GM21786 (cell line): Measurements from ENCODE around the gene NUDCD3.

Experiments used
- ATAC-seq: cut with Tn5 transposase; IDR thresholded peaks from one replicate; pipeline ENCODE4 v1.9.1; 2021; ENCODE audit not compliant: unreplicated experiment

NUDCD3 gene

GRCh38 chr7:44372560-44373417, 117.7 kb downstream of the NUDCD3 start:
- no peak for ATAC-seq

- ATAC-seq: no peak
Measured at GRCh38 chr7:44368885-44369284, 121.6 kb downstream of the NUDCD3 start.

DNA sequence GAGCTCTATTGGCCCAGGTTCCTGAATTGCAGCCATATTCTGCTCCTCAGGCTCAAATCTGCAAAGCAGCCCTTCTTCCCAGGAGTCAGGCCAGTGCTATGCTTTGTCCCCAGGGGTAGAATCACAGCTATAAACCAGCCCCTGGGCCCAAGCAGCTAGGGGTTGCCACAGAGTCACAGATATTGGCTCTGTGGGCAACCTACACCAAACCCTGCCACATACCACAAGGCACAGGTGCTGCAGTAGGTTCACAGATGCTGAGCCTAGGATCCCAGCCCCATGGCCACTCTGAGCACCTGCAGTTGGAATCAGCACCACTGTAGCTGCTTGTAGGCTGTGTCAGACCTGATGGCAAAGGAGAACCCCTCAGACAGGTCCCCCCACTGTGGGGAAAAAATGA, 122.0 kb downstream of the NUDCD3 start:
- ATAC-seq: no peak

- ATAC-seq: no peak
Measured at GRCh38 chr7:44367475-44368043, 122.9 kb downstream of the NUDCD3 start.

- ATAC-seq: no peak
Measured at GRCh38 chr7:44366986-44367385, 123.5 kb downstream of the NUDCD3 start.

GRCh38 chr7:44353668-44354067, 136.8 kb downstream of the NUDCD3 start:
- no peak for ATAC-seq

DNA sequence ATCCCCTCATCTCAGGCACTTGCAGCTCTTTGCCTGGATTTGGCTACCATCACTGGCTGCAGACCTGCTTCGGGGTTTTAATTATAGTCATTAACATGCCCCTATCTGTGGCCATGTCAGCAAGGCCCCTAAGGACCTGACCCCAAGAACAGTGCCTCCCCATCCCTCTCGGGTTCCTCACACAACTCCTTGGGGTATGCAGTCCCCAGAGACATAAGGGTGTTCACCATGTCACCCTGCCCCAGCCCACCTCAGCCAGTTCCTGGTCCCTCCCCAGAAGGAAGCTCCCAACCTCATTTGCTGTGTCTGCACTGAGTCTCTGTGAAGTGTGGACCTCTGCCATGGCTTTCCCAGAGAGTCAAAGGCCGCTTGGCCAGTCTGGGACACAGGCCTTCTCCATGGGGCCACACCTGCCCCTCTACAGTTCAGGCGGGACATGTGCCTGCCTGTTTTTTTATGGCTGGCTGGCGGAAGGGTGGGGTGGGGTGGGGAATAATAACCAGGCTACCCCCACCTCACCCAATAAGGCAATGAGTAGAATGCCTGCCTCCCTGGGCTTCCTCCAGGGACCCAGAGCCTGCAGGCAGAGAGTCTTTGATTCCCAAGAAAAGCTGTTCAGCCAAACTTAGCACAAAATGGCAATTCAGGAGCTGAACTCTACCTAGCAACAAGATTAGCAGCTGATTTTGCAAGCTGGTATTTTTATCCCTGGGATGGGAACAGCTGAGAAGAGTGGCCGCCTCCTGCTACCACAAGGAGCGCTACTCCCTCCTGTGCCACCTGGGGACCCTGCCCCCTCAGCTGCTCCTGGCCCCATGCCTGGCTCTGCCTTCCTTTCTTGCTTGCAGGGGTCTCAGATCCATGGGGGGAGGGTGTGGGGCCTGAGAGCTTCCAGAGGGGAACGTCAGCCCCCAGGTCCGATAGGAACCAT, 141.3 kb downstream of the NUDCD3 start:
- ATAC-seq: no peak

DNA sequence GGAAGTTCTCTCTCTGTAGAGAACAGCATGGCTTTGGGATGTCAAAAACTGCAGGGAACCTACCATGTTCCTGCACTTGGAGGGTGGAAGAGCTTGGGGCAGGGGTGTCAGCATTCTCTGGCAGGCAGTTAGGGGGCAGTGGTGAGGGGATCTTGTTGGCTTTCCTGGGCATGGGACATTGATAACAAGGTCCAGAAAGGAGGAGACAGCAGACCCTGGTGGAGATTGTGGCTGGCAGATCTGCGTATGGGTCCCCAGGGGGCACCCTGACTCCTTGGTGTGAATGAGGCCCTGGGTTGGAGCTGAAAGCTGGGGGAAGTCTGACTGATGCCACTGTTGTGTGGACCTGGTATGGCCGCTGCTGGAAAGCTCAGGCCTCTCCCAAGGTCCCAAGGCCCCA, 142.2 kb downstream of the NUDCD3 start:
- ATAC-seq: no peak

GRCh38 chr7:44347546-44348114, 142.8 kb downstream of the NUDCD3 start:
- ATAC-seq: no peak

DNA sequence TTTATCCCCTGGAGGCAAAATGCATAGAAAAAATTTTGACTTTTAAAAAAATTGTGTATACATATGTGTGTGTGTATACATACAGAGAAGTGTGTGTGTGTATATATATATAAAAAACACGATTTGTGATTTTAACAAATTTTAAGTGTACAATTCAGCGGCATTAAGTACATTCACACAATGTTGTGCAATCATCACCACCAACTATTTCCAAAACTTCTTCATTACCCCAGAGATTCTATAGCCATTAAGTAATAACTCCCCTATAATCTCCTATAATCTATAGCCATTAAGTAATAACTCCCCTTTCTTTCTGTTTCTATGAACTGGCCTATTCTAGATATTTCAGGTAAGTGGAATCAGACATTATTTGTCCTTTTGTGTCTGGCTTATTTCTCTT, 144.4 kb downstream of the NUDCD3 start:
- ATAC-seq: no peak

DNA sequence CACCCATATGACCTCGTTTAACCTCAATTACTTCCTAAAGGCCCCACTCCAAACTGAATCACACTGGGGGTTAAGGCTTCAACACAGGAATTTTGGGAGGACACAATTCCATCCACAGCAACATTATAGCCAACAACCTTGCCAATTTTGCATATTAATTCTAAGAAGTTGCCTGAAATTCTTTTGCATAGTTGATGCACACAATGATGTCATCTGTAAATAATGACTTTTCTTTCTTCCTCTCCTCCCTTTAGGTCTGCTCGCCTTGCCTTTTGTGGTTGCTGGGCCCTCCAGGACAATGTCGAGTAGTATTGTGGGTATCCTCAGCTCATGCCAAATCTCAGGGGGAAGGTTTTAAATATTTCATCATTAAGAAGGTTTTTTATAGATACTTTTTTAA, 149.1 kb downstream of the NUDCD3 start:
- ATAC-seq: no peak

GRCh38 chr7:44338600-44338999, 151.9 kb downstream of the NUDCD3 start:
- no peak for ATAC-seq

- ATAC-seq: no peak
Measured at GRCh38 chr7:44336491-44336890, 154.0 kb downstream of the NUDCD3 start.

- ATAC-seq: no peak
Measured at GRCh38 chr7:44335184-44335583, 155.3 kb downstream of the NUDCD3 start.

DNA sequence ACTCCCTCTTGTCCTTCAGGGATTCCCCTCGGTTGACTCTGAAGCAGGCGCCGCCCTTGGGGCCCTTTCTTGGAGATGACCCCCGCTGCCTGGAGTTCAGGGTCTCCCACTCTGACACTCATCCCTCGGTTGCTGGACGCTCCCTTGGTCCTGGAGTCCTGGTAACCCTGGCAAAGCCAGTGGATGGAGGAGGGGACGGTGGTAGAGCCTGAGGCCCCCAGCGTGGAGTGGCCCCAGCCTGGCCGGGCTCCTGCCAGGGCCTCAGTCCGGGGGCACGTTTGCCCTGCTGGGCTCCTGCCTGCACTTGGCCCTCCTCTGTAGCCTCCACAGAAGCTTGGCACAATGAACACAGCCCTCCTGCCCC, 155.7 kb downstream of the NUDCD3 start:
- no peak for ATAC-seq

- ATAC-seq: no peak
Measured at GRCh38 chr7:44333911-44334733, 156.3 kb downstream of the NUDCD3 start.

- no peak for ATAC-seq
Measured at GRCh38 chr7:44331682-44332081, 158.8 kb downstream of the NUDCD3 start.

GRCh38 chr7:44330331-44330730, 160.1 kb downstream of the NUDCD3 start:
- no peak for ATAC-seq

GRCh38 chr7:44329888-44330287, 160.6 kb downstream of the NUDCD3 start:
- no peak for ATAC-seq
